GM23248 (cell line): Measurements from ENCODE around the gene MFRP. TPM values are rescaled to one million over a fixed set of nuclear protein-coding genes. Genes with fewer than 3 reads are reported as not detected.

Source experiments
- DNase-seq: peaks from one replicate; pipeline ENCODE4 v3.0.0-alpha.2; 2015
- H2AFZ ChIP-seq: fragments of 200-600 bp; sonication (generic); 2 replicates; pipeline ENCODE4 v1.6.1; 2016; ENCODE audit warnings: antibody characterized with exemption
- H3F3A ChIP-seq: fragments of 200-600 bp; sonication (generic); 2 replicates; pipeline ENCODE4 v1.6.1; 2016; ENCODE audit warnings: mild to moderate bottlenecking, antibody characterized with exemption, mixed run types; ENCODE audit not compliant: insufficient read depth
- H3K27ac ChIP-seq: fragments of 200-600 bp; sonication (generic); 2 replicates; pipeline ENCODE4 v1.5.1; 2016; ENCODE audit warnings: mild to moderate bottlenecking
- H3K27me3 ChIP-seq: fragments of 200-600 bp; sonication (generic); replicated peaks from 2 replicates; pipeline ENCODE4 v1.6.1; 2016; ENCODE audit warnings: mild to moderate bottlenecking; ENCODE audit not compliant: insufficient read depth
- H3K36me3 ChIP-seq: fragments of 200-600 bp; sonication (generic); 2 replicates; pipeline ENCODE4 v1.6.1; 2016; ENCODE audit warnings: low read depth, mild to moderate bottlenecking
- H3K4me1 ChIP-seq: fragments of 200-600 bp; sonication (generic); 2 replicates; pipeline ENCODE4 v1.6.1; 2016; ENCODE audit warnings: mild to moderate bottlenecking; ENCODE audit not compliant: insufficient read depth
- H3K4me2 ChIP-seq: fragments of 200-600 bp; sonication (generic); one replicate; pipeline ENCODE4 v1.6.1; 2016; ENCODE audit warnings: mild to moderate bottlenecking; ENCODE audit not compliant: unreplicated experiment
- H3K4me3 ChIP-seq: fragments of 200-600 bp; sonication (generic); 2 replicates; pipeline ENCODE4 v1.5.1; 2016; ENCODE audit warnings: mild to moderate bottlenecking
- H3K79me2 ChIP-seq: fragments of 200-600 bp; sonication (generic); 2 replicates; pipeline ENCODE4 v1.6.1; 2016; ENCODE audit warnings: mild to moderate bottlenecking; ENCODE audit not compliant: insufficient read depth
- H3K9ac ChIP-seq: fragments of 200-600 bp; sonication (generic); 2 replicates; pipeline ENCODE4 v1.6.1; 2016; ENCODE audit warnings: mild to moderate bottlenecking
- H3K9me2 ChIP-seq: fragments of 200-600 bp; sonication (generic); 2 replicates; pipeline ENCODE4 v1.6.1; 2016; ENCODE audit warnings: mixed run types, mild to moderate bottlenecking, moderate library complexity; ENCODE audit not compliant: insufficient read depth
- H3K9me3 ChIP-seq: fragments of 200-600 bp; sonication (generic); one replicate; pipeline ENCODE4 v1.6.1; 2017; ENCODE audit warnings: low read depth
- H4K20me1 ChIP-seq: fragments of 200-600 bp; sonication (generic); 2 replicates; pipeline ENCODE4 v1.6.0; 2016; ENCODE audit not compliant: insufficient read depth
- EZH2 ChIP-seq: fragments of 200-600 bp; sonication (generic); IDR thresholded peaks from 2 replicates; pipeline ENCODE4 v1.6.1; 2018; ENCODE audit warnings: antibody characterized with exemption, mild to moderate bottlenecking; ENCODE audit not compliant: insufficient read depth, poor library complexity, severe bottlenecking
- EZH2phosphoT487 ChIP-seq: fragments of 200-600 bp; sonication (generic); IDR thresholded peaks from 2 replicates; pipeline ENCODE4 v1.6.1; 2018; ENCODE audit warnings: antibody characterized with exemption, moderate library complexity, mild to moderate bottlenecking, low read depth; ENCODE audit not compliant: insufficient read depth
- WGBS, 2 experiments: methylation state at CpG; one replicate each; pipeline ENCODE4 v1.1.6; 2015 to 2017; ENCODE audit warnings: low lambda C conversion rate in 2 of 2, low coverage in 1 of 2; ENCODE audit errors: missing lambda C conversion rate in 2 of 2; 5-methylcytosine and 5-hydroxymethylcytosine counted together
- in situ Hi-C: fragments of 300-500 bp; cut with MboI; formaldehyde crosslinking; loops from 2 replicates; pipeline ENCODE4 v1.15.0; 2020
- polyA plus RNA-seq: library from polyadenylated mRNA; unstranded; fragments of >200 nt; fragmentation: Nextera tagmentation; extraction: Ambion mirVana; gene quantifications from 2 replicates; pipeline ENCODE4 v1.2.1, GENCODE V29; 2016
- total RNA-seq: library from RNA; depleted of rRNA; stranded (reverse); fragments of >200 nt; shearing (Covaris generic); gene quantifications from 2 replicates; pipeline ENCODE4 v1.2.3, GENCODE V29; 2014

Gene MFRP
- total and polyA plus RNA-seq, 2 experiments from 2014 or later: not detected

GRCh38 chr11:119352857-119353260 lies 6.4 kb upstream of the MFRP start:
- Histone ChIP-seq H2AFZ (no peak overlapping the region), H3K9me2 (no peaks in the 10 kb centered on the region), H3K27ac (no peak overlapping the region), H3K9ac (no peak overlapping the region), H3K27me3 (peaks cover 8% of the 10 kb centered on the region; the same call in 1 of the 2 replicates), H3K4me1 (no peaks in the 10 kb centered on the region), H3K9me3 (no peaks in the 10 kb centered on the region), H3K4me3 (no peak overlapping the region), H3K4me2 (no peak overlapping the region), H3K79me2 (no peaks in the 10 kb centered on the region), H4K20me1 (no peaks in the 10 kb centered on the region), H3K36me3 (no peaks in the 10 kb centered on the region), H3F3A (no peaks in the 10 kb centered on the region)
- in situ Hi-C loops: loop anchor here (10.0 kb wide), 1 partner anchor 122 kb away; no protein-coding TSS in a partner anchor
- 32 to 37% methylated on average over 4 of the region's 4 CpGs for WGBS, 2 experiments
- DNase-seq: no peak
- no peak for TF ChIP-seq EZH2phosphoT487
- TF ChIP-seq EZH2: no peak

- Histone ChIP-seq H3K9me3 (no peaks in the 10 kb centered on the region), H3K27ac (no peak overlapping the region), H3K36me3 (no peaks in the 10 kb centered on the region), H3F3A (peaks cover 9% of the 10 kb centered on the region; the same call in 1 of the 2 replicates), H3K79me2 (no peaks in the 10 kb centered on the region), H3K27me3 (peaks cover 8% of the 10 kb centered on the region; the same call in 1 of the 2 replicates), H3K4me1 (peaks cover 12% of the 10 kb centered on the region), H4K20me1 (no peaks in the 10 kb centered on the region), H3K9me2 (no peaks in the 10 kb centered on the region), H3K9ac (no peak overlapping the region), H2AFZ (no peak overlapping the region), H3K4me3 (no peak overlapping the region), H3K4me2 (no peak overlapping the region)
- WGBS, 2 experiments: 48 to 100% methylated on average over 1 to 2 of the region's 2 CpGs
- TF ChIP-seq EZH2: no peak
- no peak for TF ChIP-seq EZH2phosphoT487
- in situ Hi-C loops: loop anchor here (10.0 kb wide), 1 partner anchor 124 kb away; no protein-coding TSS in a partner anchor
- no peak for DNase-seq
Measured at GRCh38 chr11:119351232-119351631, 4.7 kb upstream of the MFRP start.

- no peaks in the 10 kb centered on the region for H3K9me2 ChIP-seq
- TF ChIP-seq EZH2phosphoT487 (no peak), EZH2 (no peak)
- no peak for DNase-seq
- H2AFZ ChIP-seq: no peak overlapping the region
- H4K20me1 ChIP-seq: no peaks in the 10 kb centered on the region
- no peak overlapping the region for H3K4me2 ChIP-seq
- H3K4me3 ChIP-seq: no peak overlapping the region
- H3K36me3 ChIP-seq: no peaks in the 10 kb centered on the region
- H3K9ac ChIP-seq: no peak overlapping the region
- H3K9me3 ChIP-seq: no peaks in the 10 kb centered on the region
- peaks cover 12% of the 10 kb centered on the region for H3K4me1 ChIP-seq
- in situ Hi-C loops: loop anchor here (10.0 kb wide), 1 partner anchor 124 kb away; no protein-coding TSS in a partner anchor
- no peak overlapping the region for H3K27ac ChIP-seq
- WGBS, 2 experiments: 89 to 92% methylated on average over 5 to 6 of the region's 6 CpGs
- peaks cover 9% of the 10 kb centered on the region; the same call in 1 of the 2 replicates for H3F3A ChIP-seq
- no peaks in the 10 kb centered on the region for H3K79me2 ChIP-seq
- peaks cover 8% of the 10 kb centered on the region; the same call in 1 of the 2 replicates for H3K27me3 ChIP-seq
Measured at GRCh38 chr11:119350302-119350701, 3.8 kb upstream of the MFRP start.

- H2AFZ ChIP-seq: 0 out of 2 replicates have a peak overlapping the region, but pooled peaks have one; percentile 12
- H3K9ac ChIP-seq: no peak overlapping the region
- peak; percentile 36 for DNase-seq
- no peak overlapping the region for H3K27ac ChIP-seq
- H3K4me3 ChIP-seq: no peak overlapping the region
- H3K27me3 ChIP-seq: peaks cover 8% of the 10 kb centered on the region; the same call in 1 of the 2 replicates
- H3K4me2 ChIP-seq: no peak overlapping the region
- H3K9me2 ChIP-seq: no peaks in the 10 kb centered on the region
- no peaks in the 10 kb centered on the region for H3K79me2 ChIP-seq
- H3K9me3 ChIP-seq: no peaks in the 10 kb centered on the region
- H3K4me1 ChIP-seq: peaks cover 12% of the 10 kb centered on the region
- no peak for TF ChIP-seq EZH2
- no peak for TF ChIP-seq EZH2phosphoT487
- no peaks in the 10 kb centered on the region for H4K20me1 ChIP-seq
- peaks cover 9% of the 10 kb centered on the region; the same call in 1 of the 2 replicates for H3F3A ChIP-seq
- WGBS, 2 experiments: 12 to 13% methylated on average over 16 of the region's 16 CpGs
- H3K36me3 ChIP-seq: no peaks in the 10 kb centered on the region
- in situ Hi-C loops: no loop called here
Measured at GRCh38 chr11:119347940-119348605, 1.6 kb upstream of the MFRP start.
